Upper lobe of right lung (tissue), 1 donor: ENCODE data around the gene SH2D2A. TPM values are rescaled to one million over a fixed set of nuclear protein-coding genes. Genes with fewer than 3 reads are reported as not detected.

Experiments used
- ATAC-seq: fragments of 200-7000 bp; cut with Tn5 transposase; one replicate; pipeline ENCODE4 v1.9.1; 2020; ENCODE audit warnings: mild to moderate bottlenecking, moderate library complexity
- DNase-seq: peaks from one replicate; pipeline ENCODE4 v3.0.0-alpha.2; 2020
- H3K27ac ChIP-seq: fragments of 200-600 bp; one replicate; pipeline ENCODE4 v1.8.0; 2022
- H3K27me3 ChIP-seq: fragments of 200-600 bp; one replicate; pipeline ENCODE4 v1.8.0; 2022; ENCODE audit warnings: mild to moderate bottlenecking
- H3K36me3 ChIP-seq: fragments of 200-600 bp; one replicate; pipeline ENCODE4 v1.8.0; 2022
- H3K4me1 ChIP-seq: fragments of 200-600 bp; one replicate; pipeline ENCODE4 v1.8.0; 2022
- H3K4me3 ChIP-seq: fragments of 200-600 bp; one replicate; pipeline ENCODE4 v1.8.0; 2022; ENCODE audit warnings: mild to moderate bottlenecking
- H3K9me3 ChIP-seq: fragments of 200-600 bp; one replicate; pipeline ENCODE4 v1.8.0; 2022
- CTCF ChIP-seq: fragments of 200-600 bp; IDR thresholded peaks from one replicate; pipeline ENCODE4 v1.8.0; 2022; ENCODE audit warnings: antibody characterized with exemption
- intact Hi-C: fragments of 100-400 bp; cut with DNase I; formaldehyde crosslinking; loops from one replicate; pipeline ENCODE4 v1.11.0; 2022
- long read RNA-seq: library from polyadenylated mRNA; unstranded; transcript quantifications from one replicate; pipeline ENCODE4 v2.0.0, GENCODE V29; 2021
- total RNA-seq: library from RNA; stranded (reverse); fragmentation: NEBNext Ultra II Directional; extraction: Animal tissue kit (Norgen Biotek cat#: 25700); gene quantifications from one replicate; pipeline ENCODE4 v1.2.1, GENCODE V29; 2021
- donor health status: DM: no; HTN: yes; CAD: no; lungs with severe emphysema.

Gene SH2D2A
- total RNA-seq, result 3.8 TPM
- long read RNA-seq, partial matches to known transcripts, result 0 of 3 reads
- long read RNA-seq, other reads (novel, unspliced or antisense), result 2 of 3 reads

- ATAC-seq, result peak; percentile 57
- peak within 1 kb of the TSS; percentile 72 for H3K27ac ChIP-seq
- H3K4me3 ChIP-seq, result peak within 1 kb of the TSS; percentile 38
- TF ChIP-seq CTCF, result no peak
- peak; percentile 73 for DNase-seq
- H3K9me3 ChIP-seq, result no peaks in the 10 kb centered on the region
- no peaks in the 10 kb centered on the region for H3K36me3 ChIP-seq
- peaks cover 20% of the 10 kb centered on the region for H3K4me1 ChIP-seq
- no peaks in the 10 kb centered on the region for H3K27me3 ChIP-seq
- intact Hi-C loops, result no loop called here
Measured at GRCh38 chr1:156816561-156817328, at the start of gene SH2D2A. Gene SH2D2A, minus strand, starts transcription at chr1:156816848. Its CDS starts 140 bp downstream, at chr1:156816708.

GRCh38 chr1:156865865-156866248 lies 49.2 kb upstream of the SH2D2A start:
- DNase-seq (no peak), ATAC-seq (no peak)
- intact Hi-C loops, result no loop called here
- Histone ChIP-seq H3K4me3 (no peak overlapping the region), H3K27ac (no peak overlapping the region), H3K9me3 (no peaks in the 10 kb centered on the region), H3K27me3 (peaks cover 46% of the 10 kb centered on the region), H3K4me1 (peaks cover 4% of the 10 kb centered on the region), H3K36me3 (no peaks in the 10 kb centered on the region)
- TF ChIP-seq CTCF, result no peak

- ATAC-seq (no peak), DNase-seq (no peak)
- Histone ChIP-seq H3K27ac (no peak overlapping the region), H3K4me1 (peaks cover 10% of the 10 kb centered on the region), H3K36me3 (no peaks in the 10 kb centered on the region), H3K27me3 (peaks cover 52% of the 10 kb centered on the region), H3K4me3 (no peak overlapping the region), H3K9me3 (no peaks in the 10 kb centered on the region)
- TF ChIP-seq CTCF, result no peak
- intact Hi-C loops, result no loop called here
Measured at GRCh38 chr1:156865258-156865657, 48.6 kb upstream of the SH2D2A start.

- no peak for TF ChIP-seq CTCF
- H3K27me3 ChIP-seq, result peaks cover 56% of the 10 kb centered on the region
- H3K4me1 ChIP-seq, result peaks cover 15% of the 10 kb centered on the region
- H3K27ac ChIP-seq, result no peak overlapping the region
- no peaks in the 10 kb centered on the region for H3K36me3 ChIP-seq
- no peaks in the 10 kb centered on the region for H3K9me3 ChIP-seq
- no peak overlapping the region for H3K4me3 ChIP-seq
- intact Hi-C loops, result no loop called here
- ATAC-seq, result no peak
- no peak for DNase-seq
Measured at GRCh38 chr1:156864796-156865195, 48.1 kb upstream of the SH2D2A start.

- intact Hi-C loops, result no loop called here
- no peak overlapping the region for H3K27ac ChIP-seq
- H3K4me3 ChIP-seq, result no peak overlapping the region
- DNase-seq (no peak), ATAC-seq (no peak)
- peaks cover 25% of the 10 kb centered on the region for H3K4me1 ChIP-seq
- no peaks in the 10 kb centered on the region for H3K36me3 ChIP-seq
- H3K9me3 ChIP-seq, result no peaks in the 10 kb centered on the region
- TF ChIP-seq CTCF, result no peak
- H3K27me3 ChIP-seq, result peaks cover 68% of the 10 kb centered on the region
Measured at GRCh38 chr1:156863631-156864030, 47.0 kb upstream of the SH2D2A start.
